MCF 10A (cell line): ENCODE results near the gene CIB4. TPM values are rescaled to one million over a fixed set of nuclear protein-coding genes. Genes with fewer than 3 reads are reported as not detected.

Source experiments
- BruUV-seq: library from RNA; stranded (reverse); fragments of 400-500 nt; replicated peaks from 2 replicates; lab custom pipeline; 2021; lab: Mats Ljungman, UMichigan
- CTCF ChIA-PET: fragments of 300-600 bp; sonication (Branson Sonifier 250); formaldehyde crosslinking; extraction: SDS; loops from one replicate; lab custom pipeline; 2021; ENCODE audit warnings: antibody characterized with exemption, inconsistent platforms; lab: Yijun Ruan, JAX
- POLR2A ChIA-PET: fragments of 300-600, 350-650 bp; sonication (Branson Sonifier 250); formaldehyde crosslinking; extraction: SDS; loops from one replicate; lab custom pipeline; 2020; ENCODE audit warnings: antibody characterized with exemption, inconsistent platforms; lab: Yijun Ruan, JAX
- DNase-seq: peaks from one replicate; pipeline ENCODE4 v3.0.0-alpha.2; 2018; ENCODE audit not compliant: unreplicated experiment
- H3K27ac Mint-ChIP-seq: one replicate; pipeline ENCODE4 v1.8.0; 2022; ENCODE audit warnings: mild to moderate bottlenecking, low read depth, mixed read lengths; ENCODE audit not compliant: unreplicated experiment
- H3K27me3 Mint-ChIP-seq: one replicate; pipeline ENCODE4 v1.8.0; 2022; ENCODE audit warnings: mixed read lengths; ENCODE audit not compliant: insufficient read depth, unreplicated experiment
- H3K36me3 Mint-ChIP-seq: one replicate; pipeline ENCODE4 v1.8.0; 2022; ENCODE audit warnings: mild to moderate bottlenecking, moderate library complexity, mixed read lengths; ENCODE audit not compliant: insufficient read depth, unreplicated experiment
- H3K4me1 Mint-ChIP-seq: one replicate; pipeline ENCODE4 v1.8.0; 2022; ENCODE audit warnings: mixed read lengths; ENCODE audit not compliant: insufficient read depth, unreplicated experiment
- H3K4me3 Mint-ChIP-seq: one replicate; pipeline ENCODE4 v1.8.0; 2022; ENCODE audit warnings: mild to moderate bottlenecking, moderate library complexity, mixed read lengths; ENCODE audit not compliant: unreplicated experiment
- H3K9me3 Mint-ChIP-seq: one replicate; pipeline ENCODE4 v1.8.0; 2022; ENCODE audit warnings: mixed read lengths; ENCODE audit not compliant: unreplicated experiment
- intact Hi-C: fragments of 100-400 bp; cut with micrococcal nuclease; formaldehyde crosslinking; loops from 2 replicates; pipeline ENCODE4 v1.14.1; 2022
- total RNA-seq: library from RNA; stranded (reverse); gene quantifications from 2 replicates; pipeline ENCODE4 v1.2.3, GENCODE V29; 2022
- TF ChIP-seq, protein P1 (sequence below): fragments of 200-600 bp; IDR thresholded peaks from one replicate; pipeline ENCODE4 v1.8.0; 2022; ENCODE audit warnings: antibody characterized with exemption, mild to moderate bottlenecking; ENCODE audit not compliant: unreplicated experiment

The CIB4 gene
- total RNA-seq, 1 experiment from 2014 or later: not detected

DNA sequence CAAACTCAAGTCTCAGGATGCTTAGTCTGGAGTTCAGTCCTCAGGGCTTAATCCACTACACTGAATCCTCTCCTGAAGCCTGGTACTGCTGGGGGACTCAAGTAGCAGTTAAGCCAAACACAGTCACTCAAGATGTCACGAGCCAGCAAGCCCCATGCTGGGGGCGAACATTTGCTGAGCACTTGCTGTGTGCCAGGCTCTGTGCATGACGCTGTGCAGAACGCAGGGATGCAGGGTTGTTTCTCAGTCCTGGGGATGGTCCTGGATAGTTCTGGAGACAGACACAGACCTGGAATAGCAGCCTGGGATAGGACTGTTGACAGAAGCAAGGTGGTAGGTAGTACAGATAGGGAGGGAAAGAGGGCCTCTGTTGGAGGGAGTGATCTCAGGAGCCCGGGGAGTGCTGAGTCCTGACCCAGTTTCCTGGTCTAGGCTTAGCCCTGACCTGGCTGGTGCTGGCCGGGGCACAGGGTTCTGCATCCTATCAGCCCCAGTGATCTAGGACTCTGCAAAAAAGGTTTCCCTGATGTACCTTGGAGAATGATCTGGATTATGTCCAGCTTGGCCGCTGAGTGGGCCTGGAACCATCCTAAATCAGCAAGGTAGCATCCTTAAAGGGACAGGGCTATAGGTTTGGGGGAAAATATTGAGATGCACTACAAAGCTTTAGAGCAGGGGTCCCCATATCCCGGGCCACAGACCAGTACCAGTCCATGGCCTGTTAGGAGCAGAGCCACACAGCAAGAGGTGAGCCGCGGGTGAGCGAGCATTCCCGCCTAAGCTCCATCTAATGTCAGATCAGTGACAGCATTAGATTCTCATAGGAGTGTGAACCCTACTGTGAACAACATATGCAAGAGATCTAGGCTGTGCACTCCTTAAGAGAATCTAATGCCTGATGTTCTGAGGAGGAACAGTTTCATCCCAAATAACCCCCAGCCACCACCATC, 108.6 kb downstream of the CIB4 start:
- H3K27me3 Mint-ChIP-seq: peaks cover 49% of the 10 kb centered on the region
- no peak for DNase-seq
- ChIA-PET POLR2A (interaction anchor here (0.6 to 0.8 kb wide), 3 partner anchors 9 to 203 kb away, joined by 3 to 4 read pairs (median 3); no protein-coding TSS in a partner anchor), CTCF (interaction anchor here (0.6 kb wide), 3 partner anchors 21 to 660 kb away, joined by 4 to 6 read pairs (median 4); no protein-coding TSS in a partner anchor)
- intact Hi-C loops: no loop called here
- H3K9me3 Mint-ChIP-seq: no peaks in the 10 kb centered on the region
- H3K4me1 Mint-ChIP-seq: no peaks in the 10 kb centered on the region
- no peak overlapping the region for H3K27ac Mint-ChIP-seq
- BruUV-seq: no TSS peak
- no peaks in the 10 kb centered on the region for H3K36me3 Mint-ChIP-seq
- no peak overlapping the region for H3K4me3 Mint-ChIP-seq
- TF ChIP-seq, protein P1, sequence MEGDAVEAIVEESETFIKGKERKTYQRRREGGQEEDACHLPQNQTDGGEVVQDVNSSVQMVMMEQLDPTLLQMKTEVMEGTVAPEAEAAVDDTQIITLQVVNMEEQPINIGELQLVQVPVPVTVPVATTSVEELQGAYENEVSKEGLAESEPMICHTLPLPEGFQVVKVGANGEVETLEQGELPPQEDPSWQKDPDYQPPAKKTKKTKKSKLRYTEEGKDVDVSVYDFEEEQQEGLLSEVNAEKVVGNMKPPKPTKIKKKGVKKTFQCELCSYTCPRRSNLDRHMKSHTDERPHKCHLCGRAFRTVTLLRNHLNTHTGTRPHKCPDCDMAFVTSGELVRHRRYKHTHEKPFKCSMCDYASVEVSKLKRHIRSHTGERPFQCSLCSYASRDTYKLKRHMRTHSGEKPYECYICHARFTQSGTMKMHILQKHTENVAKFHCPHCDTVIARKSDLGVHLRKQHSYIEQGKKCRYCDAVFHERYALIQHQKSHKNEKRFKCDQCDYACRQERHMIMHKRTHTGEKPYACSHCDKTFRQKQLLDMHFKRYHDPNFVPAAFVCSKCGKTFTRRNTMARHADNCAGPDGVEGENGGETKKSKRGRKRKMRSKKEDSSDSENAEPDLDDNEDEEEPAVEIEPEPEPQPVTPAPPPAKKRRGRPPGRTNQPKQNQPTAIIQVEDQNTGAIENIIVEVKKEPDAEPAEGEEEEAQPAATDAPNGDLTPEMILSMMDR: no peak

Other genes starting within 250 kb of the CIB4 start
- gene DRC1, start 239.4 kb downstream of the CIB4 start, total RNA-seq: not detected in 2 replicates
- gene OTOF, start 163.2 kb downstream of the CIB4 start, total RNA-seq: not detected in 2 replicates
- gene KCNK3, start 51.4 kb upstream of the CIB4 start, total RNA-seq: not detected in 2 replicates
- 76.9 and 110 TPM in 2 replicates for gene SLC35F6, start 122.9 kb upstream of the CIB4 start, total RNA-seq
- gene CENPA, start 144.7 kb upstream of the CIB4 start, total RNA-seq: 19.7 and 35.1 TPM in 2 replicates
- gene DPYSL5, start 206.8 kb upstream of the CIB4 start, total RNA-seq: not detected in 2 replicates